NCI-H1048 (cell line): ENCODE measurements around the gene ZP3.
"Not testable (repeated sequence)": the region's sequence is repeated elsewhere in the genome, so short reads cannot be mapped to it uniquely, and the experiment has no call there.

Source experiments
- DNase-seq: peaks from one replicate; lab custom pipeline; 2025; lab: John Stamatoyannopoulos, UW

Gene ZP3

GRCh38 chr7:76485822-76486610 lies 61.3 kb downstream of the ZP3 start:
- not testable (repeated sequence) for DNase-seq

DNA sequence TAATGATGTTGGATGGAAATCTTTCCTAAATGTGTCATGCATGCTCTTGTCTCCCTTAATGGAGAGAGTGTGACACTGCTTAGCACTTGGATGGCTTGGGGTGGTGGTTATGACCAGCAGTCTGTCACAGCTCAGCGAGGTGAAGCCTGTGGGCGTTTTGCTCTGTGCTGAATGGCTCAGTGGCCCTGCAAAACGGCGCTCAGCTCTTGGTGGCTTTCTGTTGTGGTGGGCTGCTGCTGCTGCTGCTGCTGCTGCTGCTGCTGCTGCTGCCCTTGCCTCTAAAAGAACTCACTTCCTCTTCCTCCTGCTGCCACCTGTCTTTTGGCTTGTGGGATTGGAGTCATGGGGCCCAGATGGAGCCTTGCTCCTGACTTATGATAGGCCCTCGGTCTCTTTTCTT lies 61.9 kb downstream of the ZP3 start:
- DNase-seq, result not testable (repeated sequence)

DNA sequence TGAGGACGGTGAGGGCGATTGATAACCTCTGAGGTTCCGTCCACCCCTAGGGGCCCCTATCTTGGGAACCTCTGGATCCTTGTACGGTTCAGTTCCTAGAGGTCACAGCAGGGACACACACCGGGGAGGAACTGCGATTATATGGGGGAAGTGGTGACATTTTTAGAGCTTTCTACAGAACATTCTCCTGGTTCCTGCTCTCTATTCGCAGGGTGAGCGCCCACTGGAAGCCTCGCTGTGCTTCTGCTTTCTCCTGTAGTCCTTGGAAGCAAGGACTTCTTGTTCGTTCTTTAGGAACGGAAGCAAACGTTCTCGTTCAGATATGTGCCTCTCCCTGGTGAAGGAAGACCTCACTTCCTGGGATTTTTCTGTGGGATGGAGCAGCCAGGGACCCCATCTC lies 63.2 kb downstream of the ZP3 start:
- DNase-seq, result not testable (repeated sequence)
